ENCODE data around the gene NEIL1. TPM values are rescaled to one million over a fixed set of nuclear protein-coding genes. Genes with fewer than 3 reads are reported as not detected.

Gene NEIL1
- total RNA-seq, 1 donor = 3.6 TPM

DNA sequence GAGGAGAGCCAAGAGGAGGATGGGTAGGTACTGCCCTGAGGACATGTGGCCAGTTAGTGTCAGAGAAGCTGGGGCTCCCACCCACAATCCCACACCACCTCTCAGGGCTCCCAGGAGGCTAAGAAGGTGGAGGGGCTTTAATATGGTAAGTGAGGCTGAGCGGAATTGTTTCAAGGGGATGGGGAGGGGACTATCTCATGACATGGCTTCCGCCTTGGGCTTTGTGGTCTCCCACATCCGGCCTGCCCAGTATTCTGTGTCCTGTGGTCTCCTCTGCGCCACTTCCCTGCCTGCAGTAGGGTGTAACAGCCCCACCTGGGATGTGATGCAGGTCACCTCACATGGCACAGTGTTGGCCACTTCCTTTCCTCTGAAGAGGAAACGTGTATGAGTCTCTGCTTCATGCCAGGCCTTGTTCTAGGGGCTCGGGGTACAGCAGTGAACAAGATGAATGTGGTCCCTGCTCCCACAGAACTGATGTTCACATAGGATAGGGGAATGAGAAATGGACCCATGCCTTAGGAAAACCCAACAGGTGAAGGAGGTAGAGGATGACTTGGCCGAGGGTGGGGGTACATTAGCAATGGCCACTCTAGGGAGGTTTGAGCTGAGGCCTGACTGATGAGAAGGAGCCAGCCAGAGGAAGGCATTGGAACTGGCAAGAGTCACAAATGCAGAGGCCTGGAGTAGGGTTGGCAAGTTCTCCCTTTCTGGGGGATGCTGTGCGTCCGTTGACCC, 3.2 kb downstream of the NEIL1 start:
- Histone ChIP-seq H2AFZ (ENCODE audit: low read length) (no peak overlapping the region), H3K9me3 (ENCODE audit: low read depth, low read length) (no peaks in the 10 kb centered on the region), H3K4me2 (ENCODE audit: insufficient read depth, low read length) (no peak overlapping the region), H3K4me3 (ENCODE audit: insufficient read depth, low read length) (no peak overlapping the region), H3K27ac (ENCODE audit: low read depth, low read length) (no peak overlapping the region), H4K20me1 (ENCODE audit: insufficient read depth, low read length) (peaks cover 4% of the 10 kb centered on the region), H3K27me3 (ENCODE audit: insufficient read depth, low read length) (peaks cover 36% of the 10 kb centered on the region), H3K4me1 (ENCODE audit: insufficient read depth, low read length) (peaks cover 6% of the 10 kb centered on the region), H3K79me2 (ENCODE audit: insufficient read depth, low read length) (no peaks in the 10 kb centered on the region), H3K36me3 (ENCODE audit: insufficient read depth, low read length) (peaks cover 2% of the 10 kb centered on the region)
- TF ChIP-seq, protein P1, sequence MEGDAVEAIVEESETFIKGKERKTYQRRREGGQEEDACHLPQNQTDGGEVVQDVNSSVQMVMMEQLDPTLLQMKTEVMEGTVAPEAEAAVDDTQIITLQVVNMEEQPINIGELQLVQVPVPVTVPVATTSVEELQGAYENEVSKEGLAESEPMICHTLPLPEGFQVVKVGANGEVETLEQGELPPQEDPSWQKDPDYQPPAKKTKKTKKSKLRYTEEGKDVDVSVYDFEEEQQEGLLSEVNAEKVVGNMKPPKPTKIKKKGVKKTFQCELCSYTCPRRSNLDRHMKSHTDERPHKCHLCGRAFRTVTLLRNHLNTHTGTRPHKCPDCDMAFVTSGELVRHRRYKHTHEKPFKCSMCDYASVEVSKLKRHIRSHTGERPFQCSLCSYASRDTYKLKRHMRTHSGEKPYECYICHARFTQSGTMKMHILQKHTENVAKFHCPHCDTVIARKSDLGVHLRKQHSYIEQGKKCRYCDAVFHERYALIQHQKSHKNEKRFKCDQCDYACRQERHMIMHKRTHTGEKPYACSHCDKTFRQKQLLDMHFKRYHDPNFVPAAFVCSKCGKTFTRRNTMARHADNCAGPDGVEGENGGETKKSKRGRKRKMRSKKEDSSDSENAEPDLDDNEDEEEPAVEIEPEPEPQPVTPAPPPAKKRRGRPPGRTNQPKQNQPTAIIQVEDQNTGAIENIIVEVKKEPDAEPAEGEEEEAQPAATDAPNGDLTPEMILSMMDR (IDR thresholded peaks at IDR 0.05; ENCODE audit: extremely low read depth, low read depth, low read length) = no peak
- DNase-seq (ENCODE audit: insufficient read length, low spot score, missing footprints) = peak; percentile 62

DNA sequence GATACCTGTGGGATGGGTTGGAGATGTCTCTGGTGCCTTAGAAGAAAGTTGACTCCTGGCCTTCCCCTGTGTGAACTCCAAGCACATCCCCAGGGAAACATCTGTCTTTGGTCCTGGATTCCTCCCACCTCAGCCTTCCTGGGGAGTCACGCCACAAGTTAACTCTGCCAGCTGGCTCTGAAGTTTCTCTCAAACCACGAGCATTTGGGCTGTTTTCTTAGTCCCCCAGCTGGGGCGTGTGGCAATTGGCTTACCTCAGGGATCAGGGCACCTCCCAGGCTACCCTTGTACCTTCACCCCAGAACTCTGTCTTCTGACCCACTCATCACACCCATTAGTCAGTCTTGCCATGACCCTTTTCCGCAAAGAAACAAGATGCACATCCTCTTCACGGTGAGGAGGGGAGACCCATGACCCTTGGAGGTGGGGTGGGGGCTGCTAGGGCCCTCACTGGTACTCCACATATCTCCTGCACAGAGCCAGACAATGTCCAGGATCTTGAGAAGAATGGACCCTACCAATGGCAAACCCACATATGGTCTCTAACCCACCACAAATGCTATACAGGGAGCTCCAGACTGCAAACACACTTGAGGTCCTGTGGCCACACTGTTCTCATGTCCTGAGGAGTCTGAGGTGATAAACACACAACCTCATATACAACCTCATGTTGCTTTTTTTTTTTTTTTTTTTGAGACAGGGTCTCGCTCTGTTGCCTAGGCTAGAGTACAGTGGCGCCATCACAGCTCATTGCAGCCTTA, 3.9 kb downstream of the NEIL1 start:
- TF ChIP-seq, protein P1 (IDR thresholded peaks at IDR 0.05; ENCODE audit: extremely low read depth, low read depth, low read length) = no peak
- no peak overlapping the region for H2AFZ ChIP-seq (ENCODE audit: low read length)
- DNase-seq (ENCODE audit: insufficient read length, low spot score, missing footprints) = peak; percentile 58

DNA sequence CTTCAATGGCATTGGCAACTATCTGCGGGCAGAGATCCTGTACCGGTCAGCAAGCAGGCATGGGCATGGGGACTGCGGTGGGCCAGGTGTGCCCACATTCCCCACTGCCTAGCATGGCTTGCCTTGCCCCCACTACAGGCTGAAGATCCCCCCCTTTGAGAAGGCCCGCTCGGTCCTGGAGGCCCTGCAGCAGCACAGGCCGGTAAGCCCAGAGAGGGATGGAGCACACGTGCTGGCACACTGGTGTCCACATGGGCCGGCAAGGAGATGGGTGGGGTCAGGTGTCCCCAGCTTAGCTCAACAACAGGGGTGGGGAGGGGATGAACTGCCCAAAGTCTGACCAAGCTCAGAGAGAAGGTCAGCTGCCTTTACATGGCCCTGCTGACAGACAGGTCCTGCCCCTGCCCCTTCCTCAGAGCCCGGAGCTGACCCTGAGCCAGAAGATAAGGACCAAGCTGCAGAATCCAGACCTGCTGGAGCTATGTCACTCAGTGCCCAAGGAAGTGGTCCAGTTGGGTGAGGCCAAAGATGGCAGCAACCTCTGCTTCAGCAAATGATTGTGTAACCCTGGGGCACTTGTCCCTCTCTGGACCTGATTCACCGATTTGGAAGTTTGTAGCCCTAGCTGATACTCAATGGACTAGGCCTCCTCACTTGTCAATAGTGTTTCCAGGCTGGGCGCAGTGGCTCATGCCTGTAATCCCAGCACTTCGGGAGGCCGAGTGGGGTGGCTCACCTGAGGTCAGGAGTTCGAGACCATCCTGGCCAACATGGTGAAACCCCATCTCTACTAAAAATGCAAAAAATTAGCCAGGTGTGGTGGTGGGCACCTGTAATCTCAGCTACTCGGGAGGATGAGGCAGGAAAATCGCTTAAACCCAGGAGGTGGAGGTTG, 5.6 kb downstream of the NEIL1 start:
- DNase-seq (ENCODE audit: insufficient read length, low spot score, missing footprints) = peak; percentile 62
- Histone ChIP-seq H3K9me3 (ENCODE audit: low read depth, low read length) (no peaks in the 10 kb centered on the region), H3K4me3 (ENCODE audit: insufficient read depth, low read length) (no peak overlapping the region), H3K27ac (ENCODE audit: low read depth, low read length) (no peak overlapping the region), H3K79me2 (ENCODE audit: insufficient read depth, low read length) (no peaks in the 10 kb centered on the region), H4K20me1 (ENCODE audit: insufficient read depth, low read length) (peaks cover 4% of the 10 kb centered on the region), H2AFZ (ENCODE audit: low read length) (no peak overlapping the region), H3K4me1 (ENCODE audit: insufficient read depth, low read length) (peaks cover 4% of the 10 kb centered on the region), H3K4me2 (ENCODE audit: insufficient read depth, low read length) (no peak overlapping the region), H3K27me3 (ENCODE audit: insufficient read depth, low read length) (peaks cover 24% of the 10 kb centered on the region), H3K36me3 (ENCODE audit: insufficient read depth, low read length) (peaks cover 14% of the 10 kb centered on the region)
- TF ChIP-seq, protein P1 (IDR thresholded peaks at IDR 0.05; ENCODE audit: extremely low read depth, low read depth, low read length) = no peak

More for the DNA sequence above, 3.9 kb downstream of the NEIL1 start:
- Histone ChIP-seq H3K4me2 (ENCODE audit: insufficient read depth, low read length) (no peak overlapping the region), H3K36me3 (ENCODE audit: insufficient read depth, low read length) (peaks cover 4% of the 10 kb centered on the region), H4K20me1 (ENCODE audit: insufficient read depth, low read length) (peaks cover 4% of the 10 kb centered on the region), H3K4me3 (ENCODE audit: insufficient read depth, low read length) (no peak overlapping the region), H3K4me1 (ENCODE audit: insufficient read depth, low read length) (peaks cover 6% of the 10 kb centered on the region), H3K27ac (ENCODE audit: low read depth, low read length) (no peak overlapping the region), H3K79me2 (ENCODE audit: insufficient read depth, low read length) (no peaks in the 10 kb centered on the region), H3K27me3 (ENCODE audit: insufficient read depth, low read length) (peaks cover 34% of the 10 kb centered on the region), H3K9me3 (ENCODE audit: low read depth, low read length) (no peaks in the 10 kb centered on the region)

All from osteoblast (primary cell).